Measurements from ENCODE around the gene LNPK. TPM values are rescaled to one million over a fixed set of nuclear protein-coding genes. Genes with fewer than 3 reads are reported as not detected.

Gene LNPK
- total RNA-seq, 1 donor from 2014 or later, result 35.2 TPM

DNA sequence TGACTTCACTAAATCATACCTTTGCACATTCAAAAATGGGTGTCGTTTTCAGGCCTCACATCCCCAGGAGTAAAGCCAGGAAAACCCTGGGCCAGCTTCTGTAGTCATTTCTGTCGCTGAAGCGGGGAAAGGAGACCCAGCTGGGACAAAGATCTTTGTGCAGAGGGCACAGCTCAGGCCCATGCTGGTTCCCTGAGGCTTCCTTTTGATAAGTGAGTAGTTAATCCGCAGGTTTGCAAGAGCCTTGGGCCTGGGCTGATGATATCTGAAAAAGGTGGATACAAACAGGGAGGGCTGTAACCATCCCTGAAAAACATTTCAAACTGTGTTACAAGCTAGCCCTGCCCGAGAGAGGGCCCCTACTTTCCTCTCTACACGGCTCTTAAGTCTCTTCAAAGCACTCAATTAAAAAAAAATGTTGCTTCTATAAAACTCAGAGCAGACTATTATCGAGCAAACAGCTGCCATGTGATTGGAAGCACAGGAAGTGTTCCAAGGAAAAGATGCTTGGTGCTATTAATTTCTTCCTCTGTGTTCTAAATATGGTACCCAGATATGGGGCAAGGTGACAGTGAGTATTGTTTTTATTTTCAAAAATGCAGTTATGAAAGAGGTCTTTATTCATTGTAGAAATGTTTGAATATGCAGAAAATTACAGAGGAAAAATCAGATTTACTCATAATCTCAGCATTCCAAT, 117.2 kb downstream of the LNPK start:
- intact Hi-C loops (cut with micrococcal nuclease), result no loop called here
- H3K36me3 Mint-ChIP-seq (ENCODE audit: low read depth), result no peaks in the 10 kb centered on the region
- peaks cover 9% of the 10 kb centered on the region for H3K27me3 Mint-ChIP-seq (ENCODE audit: insufficient read depth)
- no peak for DNase-seq (ENCODE audit: low spot score)
- no peaks in the 10 kb centered on the region for H3K4me1 Mint-ChIP-seq (ENCODE audit: low read depth)
- no peak overlapping the region for H3K4me3 Mint-ChIP-seq
- no peaks in the 10 kb centered on the region for H3K9me3 Mint-ChIP-seq
- no peak overlapping the region for H3K27ac Mint-ChIP-seq

DNA sequence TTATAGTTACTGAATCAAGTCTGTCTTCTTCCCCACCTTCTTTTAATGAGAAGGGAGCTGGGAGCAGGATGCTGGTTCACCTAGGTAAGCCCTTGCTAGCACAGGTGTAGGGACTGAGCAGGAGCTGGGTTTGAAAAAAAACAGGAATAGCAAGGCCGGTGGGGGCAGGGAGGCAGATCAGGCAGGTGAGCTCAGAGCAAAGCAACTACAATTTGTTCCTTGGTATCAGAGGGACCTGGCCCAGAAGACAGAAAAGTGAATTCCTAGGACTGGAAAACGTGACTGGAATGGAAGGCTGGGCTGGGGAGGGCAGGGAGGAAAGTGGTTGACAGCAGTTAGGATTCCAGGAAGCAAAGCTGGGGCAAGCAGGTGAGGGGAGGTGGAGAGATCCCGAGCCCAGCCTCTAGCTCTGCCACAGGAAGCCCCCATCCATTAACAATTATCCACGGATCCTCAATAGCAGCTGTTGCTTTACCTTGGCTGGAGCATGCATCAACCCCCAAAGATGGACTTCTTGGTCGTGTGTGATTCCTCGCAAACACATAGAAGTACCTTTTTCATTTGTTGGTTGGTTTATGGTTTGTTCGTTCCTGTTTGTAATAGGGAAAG, 118.4 kb downstream of the LNPK start:
- Mint-ChIP-seq H3K4me1 (ENCODE audit: low read depth) (no peaks in the 10 kb centered on the region), H3K27ac (no peak overlapping the region), H3K36me3 (ENCODE audit: low read depth) (no peaks in the 10 kb centered on the region), H3K27me3 (ENCODE audit: insufficient read depth) (peaks cover 6% of the 10 kb centered on the region), H3K9me3 (no peaks in the 10 kb centered on the region), H3K4me3 (no peak overlapping the region)
- DNase-seq (ENCODE audit: low spot score), result no peak
- intact Hi-C loops (cut with micrococcal nuclease), result no loop called here

DNA sequence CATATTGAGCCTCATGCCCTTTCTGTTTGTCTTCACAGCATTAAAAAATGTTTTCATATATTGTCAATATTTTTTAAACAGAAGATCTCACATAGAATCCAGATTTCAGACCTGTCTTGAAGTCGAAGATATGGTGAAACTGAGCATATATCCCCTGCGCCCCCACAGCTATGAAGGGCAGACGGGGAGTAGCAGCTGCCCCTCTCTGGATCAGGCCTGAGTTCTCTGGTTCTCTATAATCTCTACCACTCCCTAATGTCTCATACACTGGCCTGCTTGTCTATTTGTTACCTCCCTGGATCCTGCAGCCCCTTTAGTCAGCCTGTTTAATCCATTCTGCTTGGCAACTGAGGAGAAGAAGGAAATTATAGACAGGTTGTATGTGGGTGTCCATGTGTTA, 122.4 kb downstream of the LNPK start:
- Mint-ChIP-seq H3K4me3 (no peak overlapping the region), H3K9me3 (no peaks in the 10 kb centered on the region), H3K36me3 (ENCODE audit: low read depth) (no peaks in the 10 kb centered on the region), H3K27ac (no peak overlapping the region), H3K4me1 (ENCODE audit: low read depth) (no peaks in the 10 kb centered on the region), H3K27me3 (ENCODE audit: insufficient read depth) (peaks cover 2% of the 10 kb centered on the region)
- intact Hi-C loops (cut with micrococcal nuclease), result no loop called here
- DNase-seq (ENCODE audit: low spot score), result no peak

DNA sequence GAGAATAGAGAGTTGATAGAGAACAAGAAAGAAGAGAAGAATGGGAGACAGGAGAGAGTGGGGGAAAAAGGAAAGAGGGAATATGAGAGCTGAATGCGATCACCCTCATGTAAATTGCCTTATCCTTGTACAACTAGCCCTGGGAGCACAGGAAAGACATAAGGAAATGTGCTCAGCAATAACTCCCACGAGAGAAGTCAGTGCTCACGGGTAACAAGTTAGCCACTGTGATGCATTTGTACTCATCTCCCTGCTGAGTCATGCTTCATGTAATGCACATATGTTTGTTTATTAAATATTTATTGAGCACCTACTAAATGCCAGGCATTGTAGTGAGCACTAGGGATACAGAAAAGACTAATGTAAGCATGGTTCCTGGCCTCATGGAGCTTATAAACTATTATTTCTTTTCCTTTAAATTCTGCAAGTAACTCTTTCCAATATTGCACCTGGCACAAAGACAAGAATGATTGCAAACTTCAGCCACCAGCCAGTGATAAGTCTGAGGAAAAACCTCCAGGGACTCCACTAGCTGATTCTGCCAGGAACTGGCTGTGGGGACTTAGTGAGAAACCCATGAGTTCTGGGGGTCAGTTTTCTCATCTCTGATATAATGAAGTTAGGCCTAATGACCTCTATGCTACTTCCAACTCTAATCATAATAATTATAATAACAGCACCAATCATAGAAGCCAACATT, 124.1 kb downstream of the LNPK start:
- Mint-ChIP-seq H3K9me3 (no peaks in the 10 kb centered on the region), H3K36me3 (ENCODE audit: low read depth) (no peaks in the 10 kb centered on the region), H3K4me1 (ENCODE audit: low read depth) (no peaks in the 10 kb centered on the region), H3K4me3 (no peak overlapping the region), H3K27ac (no peak overlapping the region), H3K27me3 (ENCODE audit: insufficient read depth) (no peaks in the 10 kb centered on the region)
- intact Hi-C loops (cut with micrococcal nuclease), result no loop called here
- no peak for DNase-seq (ENCODE audit: low spot score)

DNA sequence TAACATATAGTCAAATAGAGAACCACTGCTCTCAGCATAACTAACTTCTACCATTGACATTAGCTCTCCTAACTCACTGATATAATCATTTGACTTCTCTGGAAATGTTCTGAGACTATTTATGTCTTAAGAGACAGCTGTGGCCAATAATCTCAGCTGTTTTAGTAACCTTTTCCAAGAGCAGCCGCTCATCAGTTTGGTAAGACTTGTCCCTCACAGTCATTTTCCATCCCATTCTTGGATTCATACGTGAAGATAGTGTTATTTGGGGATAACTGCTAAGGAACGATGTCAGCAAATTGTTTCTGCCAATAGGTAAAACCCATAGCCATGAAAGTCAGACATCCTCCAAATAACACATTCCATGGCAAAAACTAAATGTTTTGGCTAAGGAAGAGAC, 127.8 kb downstream of the LNPK start:
- Mint-ChIP-seq H3K4me1 (ENCODE audit: low read depth) (no peaks in the 10 kb centered on the region), H3K27ac (no peak overlapping the region), H3K27me3 (ENCODE audit: insufficient read depth) (peaks cover 1% of the 10 kb centered on the region), H3K36me3 (ENCODE audit: low read depth) (no peaks in the 10 kb centered on the region), H3K9me3 (no peaks in the 10 kb centered on the region), H3K4me3 (no peak overlapping the region)
- no peak for DNase-seq (ENCODE audit: low spot score)
- intact Hi-C loops (cut with micrococcal nuclease), result no loop called here

Other genes starting within 250 kb of the LNPK start
- not detected in 2 replicates for gene EVX2, start 81.7 kb upstream of the LNPK start, total RNA-seq
- gene HOXD13, start 90.5 kb upstream of the LNPK start, total RNA-seq, result not detected in 2 replicates
- gene HOXD12, start 97.5 kb upstream of the LNPK start, total RNA-seq, result not detected in 2 replicates
- gene HOXD11, start 105.0 kb upstream of the LNPK start, total RNA-seq, result not detected in 2 replicates
- gene HOXD10, start 114.5 kb upstream of the LNPK start, total RNA-seq, result not detected in 2 replicates
- gene HOXD9, start 120.5 kb upstream of the LNPK start, total RNA-seq, result not detected in 2 replicates
- not detected in 2 replicates for gene HOXD8, start 127.4 kb upstream of the LNPK start, total RNA-seq
- gene HOXD4, start 149.3 kb upstream of the LNPK start, total RNA-seq, result not detected in 2 replicates
- not detected in 2 replicates for gene HOXD3, start 155.0 kb upstream of the LNPK start, total RNA-seq
- not detected in 2 replicates for gene HOXD1, start 186.4 kb upstream of the LNPK start, total RNA-seq

All from activated T-helper 1 cell treated with anti-CD3 and anti-CD28 coated beads, Interleukin-12 subunit alpha, Interleukin-12 subunit beta, Interleukin-2, Interleukin-4 antibody, amounts not matched to agents 30 ng/mL and 10 ng/mL and 1 ng/mL, durations not matched to agents 14 hours and 24 hours and 36 hours (primary cell).